Measurements from ENCODE around the gene PANK4.
"Not testable (repeated sequence)": the region's sequence is repeated elsewhere in the genome, so short reads cannot be mapped to it uniquely, and the experiment has no call there.

PANK4 gene

GRCh38 chr1:2570332-2570731 lies 43.9 kb upstream of the PANK4 start:
- Histone ChIP-seq H4K20me1 (ENCODE audit: insufficient read depth) (no peaks in the 10 kb centered on the region), H3K4me2 (no peak overlapping the region), H3K27ac (no peak overlapping the region)

GRCh38 chr1:2569703-2570102 lies 43.3 kb upstream of the PANK4 start:
- not testable (repeated sequence) for H3K27ac ChIP-seq

More at GRCh38 chr1:2570332-2570731, 43.9 kb upstream of the PANK4 start:
- Histone ChIP-seq H3K79me2 (ENCODE audit: insufficient read depth, low read depth) (no peaks in the 10 kb centered on the region), H2AFZ (ENCODE audit: low read depth) (no peak overlapping the region), H3K9ac (no peak overlapping the region), H3K36me3 (ENCODE audit: insufficient read depth) (no peaks in the 10 kb centered on the region), H3K4me1 (ENCODE audit: low read depth, poor library complexity, severe bottlenecking) (no peaks in the 10 kb centered on the region), H3K4me3 (IDR thresholded peaks at IDR 0.05; ENCODE audit: insufficient read depth, low read depth, low read length) (no peak overlapping the region), H3K27me3 (ENCODE audit: insufficient read depth, low read depth) (peaks cover 84% of the 10 kb centered on the region)
- no peak for TF ChIP-seq CTCF (conservative IDR thresholded peaks at IDR 0.05; ENCODE audit: low read depth, low read length)

DNA sequence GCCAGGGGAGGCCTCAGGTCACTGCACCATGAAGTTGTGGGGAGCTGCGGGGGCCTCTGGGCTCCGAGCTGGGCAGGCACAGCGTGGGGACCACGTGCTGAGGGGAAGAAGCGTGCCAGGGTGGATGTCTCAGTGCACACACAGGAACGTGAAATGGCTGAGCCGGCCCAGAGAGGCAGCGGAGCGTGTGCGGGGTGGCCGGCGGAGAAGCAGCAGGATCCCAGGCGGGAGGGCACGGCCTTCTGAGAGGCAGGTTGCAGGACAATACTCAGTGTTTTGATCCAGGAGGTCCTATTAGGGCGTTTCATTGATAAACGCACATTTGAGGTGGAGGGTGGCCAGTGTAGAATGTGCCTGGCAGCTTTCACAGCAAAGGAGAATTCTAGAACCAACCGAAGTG lies 42.7 kb upstream of the PANK4 start:
- H3K9ac ChIP-seq, result no peak overlapping the region

More at GRCh38 chr1:2569703-2570102, 43.3 kb upstream of the PANK4 start:
- H3K4me3 ChIP-seq (IDR thresholded peaks at IDR 0.05; ENCODE audit: insufficient read depth, low read depth, low read length); H3K36me3 ChIP-seq (ENCODE audit: insufficient read depth); H3K4me2 ChIP-seq; H2AFZ ChIP-seq (ENCODE audit: low read depth); H4K20me1 ChIP-seq (ENCODE audit: insufficient read depth); H3K79me2 ChIP-seq (ENCODE audit: insufficient read depth, low read depth); H3K9ac ChIP-seq; H3K4me1 ChIP-seq (ENCODE audit: low read depth, poor library complexity, severe bottlenecking): not testable (repeated sequence)
- peaks cover 83% of the 10 kb centered on the region for H3K27me3 ChIP-seq (ENCODE audit: insufficient read depth, low read depth)

DNA sequence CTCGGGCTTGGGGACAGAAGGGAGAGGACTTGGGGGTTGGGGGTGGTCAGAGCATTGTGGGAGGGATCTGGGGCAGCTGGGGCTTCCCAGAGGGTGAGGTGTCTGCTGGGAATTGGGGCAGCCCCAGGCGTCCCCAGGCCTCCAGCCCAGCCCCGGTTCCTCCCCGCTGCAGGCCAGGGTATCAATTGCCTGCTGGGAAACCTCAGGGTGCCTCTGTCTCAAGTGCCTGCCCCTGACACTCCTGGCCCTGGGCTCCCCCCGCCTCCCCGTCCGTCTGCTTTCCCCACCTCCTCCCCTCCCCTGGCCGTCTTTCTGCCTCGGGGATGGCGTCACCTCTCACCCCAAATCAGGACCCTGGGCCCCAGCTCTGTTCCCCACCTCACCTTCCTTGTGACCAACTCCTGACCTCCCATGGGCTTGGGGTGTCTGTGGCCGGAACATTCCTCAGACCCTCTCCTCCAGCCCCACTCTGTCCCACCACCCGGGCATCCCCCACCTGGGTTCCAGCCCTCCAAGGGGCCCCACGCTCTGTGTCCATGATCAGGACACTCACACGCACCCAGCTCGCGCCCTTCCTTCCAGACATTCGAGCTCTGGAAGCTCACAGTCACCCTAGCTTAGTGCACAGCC lies 41.9 kb upstream of the PANK4 start:
- H2AFZ ChIP-seq (ENCODE audit: low read depth); H3K36me3 ChIP-seq (ENCODE audit: insufficient read depth); H3K4me2 ChIP-seq; H4K20me1 ChIP-seq (ENCODE audit: insufficient read depth); H3K9ac ChIP-seq; H3K27ac ChIP-seq; H3K4me1 ChIP-seq (ENCODE audit: low read depth, poor library complexity, severe bottlenecking); H3K79me2 ChIP-seq (ENCODE audit: insufficient read depth, low read depth); H3K4me3 ChIP-seq (IDR thresholded peaks at IDR 0.05; ENCODE audit: insufficient read depth, low read depth, low read length): not testable (repeated sequence)
- H3K27me3 ChIP-seq (ENCODE audit: insufficient read depth, low read depth), result peaks cover 71% of the 10 kb centered on the region

More for the DNA sequence above, 42.7 kb upstream of the PANK4 start:
- H3K27ac ChIP-seq, result no peak overlapping the region
- no peaks in the 10 kb centered on the region for H3K4me1 ChIP-seq (ENCODE audit: low read depth, poor library complexity, severe bottlenecking)
- TF ChIP-seq CTCF (conservative IDR thresholded peaks at IDR 0.05; ENCODE audit: low read depth, low read length), result no peak
- no peak overlapping the region for H3K4me2 ChIP-seq
- no peaks in the 10 kb centered on the region for H4K20me1 ChIP-seq (ENCODE audit: insufficient read depth)
- no peaks in the 10 kb centered on the region for H3K79me2 ChIP-seq (ENCODE audit: insufficient read depth, low read depth)
- no peak overlapping the region for H3K4me3 ChIP-seq (IDR thresholded peaks at IDR 0.05; ENCODE audit: insufficient read depth, low read depth, low read length)
- H2AFZ ChIP-seq (ENCODE audit: low read depth), result no peak overlapping the region
- no peaks in the 10 kb centered on the region for H3K36me3 ChIP-seq (ENCODE audit: insufficient read depth)
- peaks cover 78% of the 10 kb centered on the region for H3K27me3 ChIP-seq (ENCODE audit: insufficient read depth, low read depth)

DNA sequence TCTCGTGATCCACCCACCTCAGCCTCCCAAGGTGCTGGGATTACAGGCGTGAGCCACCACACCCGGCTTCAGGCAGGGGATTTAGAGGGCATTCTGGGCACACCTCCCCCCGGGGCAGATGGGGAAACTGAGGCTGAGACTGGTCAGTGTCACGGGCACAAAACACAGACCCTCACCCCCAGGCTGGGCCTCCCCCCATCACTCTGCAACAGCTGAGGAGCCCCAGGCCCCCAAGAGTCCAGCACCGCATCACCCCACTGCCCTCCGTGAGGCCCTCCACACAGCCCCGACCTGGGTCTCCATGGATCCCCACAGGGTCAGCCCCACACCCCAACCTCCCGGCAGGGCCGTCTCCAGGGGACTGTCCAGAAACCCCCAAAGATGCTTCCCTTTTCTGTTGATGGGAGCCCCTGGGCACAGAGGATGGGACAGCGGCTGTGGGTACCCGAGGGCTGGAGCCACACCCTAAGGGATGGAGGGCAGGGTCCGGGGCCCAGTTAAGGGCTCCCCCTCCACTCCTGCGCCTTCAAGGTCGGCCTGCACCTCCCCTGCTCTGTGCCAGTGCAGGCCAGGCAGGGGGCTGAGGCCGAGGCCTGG lies 40.8 kb upstream of the PANK4 start:
- Histone ChIP-seq H3K4me3 (IDR thresholded peaks at IDR 0.05; ENCODE audit: insufficient read depth, low read depth, low read length) (no peak overlapping the region), H3K27me3 (ENCODE audit: insufficient read depth, low read depth) (peaks cover 59% of the 10 kb centered on the region), H3K4me2 (no peak overlapping the region), H3K79me2 (ENCODE audit: insufficient read depth, low read depth) (no peaks in the 10 kb centered on the region), H3K27ac (no peak overlapping the region), H4K20me1 (ENCODE audit: insufficient read depth) (no peaks in the 10 kb centered on the region), H3K4me1 (ENCODE audit: low read depth, poor library complexity, severe bottlenecking) (no peaks in the 10 kb centered on the region), H3K36me3 (ENCODE audit: insufficient read depth) (no peaks in the 10 kb centered on the region), H3K9ac (no peak overlapping the region), H2AFZ (ENCODE audit: low read depth) (no peak overlapping the region)
- no peak for TF ChIP-seq CTCF (conservative IDR thresholded peaks at IDR 0.05; ENCODE audit: low read depth, low read length)

All from KMS-11 (cell line).